ENCODE measurements around the gene TAS2R46.

- TF ChIP-seq CTCF (IDR thresholded peaks at IDR 0.05; ENCODE audit: insufficient read depth, low read length) (no peak), SPI1 (IDR thresholded peaks at IDR 0.05; ENCODE audit: borderline replicate concordance, low read depth) (no peak)
Measured at GRCh38 chr12:11055306-11055705, 6.8 kb downstream of the TAS2R46 start.
